Measurements from ENCODE around the gene SFSWAP.

DNA sequence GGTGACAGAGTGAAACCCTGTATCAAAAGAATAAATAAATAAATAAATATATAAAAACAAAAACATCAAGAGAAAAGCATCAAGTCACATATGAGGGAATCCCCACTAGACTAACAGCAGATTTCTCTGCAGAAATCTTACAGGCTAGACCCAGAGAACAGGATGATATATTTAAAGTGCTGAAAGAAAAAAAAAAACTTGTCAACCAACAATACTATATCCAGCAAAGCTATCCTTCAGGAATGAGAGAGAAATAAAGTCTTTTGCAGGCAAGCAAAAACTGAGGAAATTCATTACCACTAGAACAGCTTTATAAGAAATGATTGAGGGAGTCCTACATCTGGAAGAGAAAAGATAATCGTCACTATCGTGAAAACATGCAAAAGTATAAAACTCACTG is 6.4 kb upstream of the SFSWAP start:
- no peak for TF ChIP-seq POLR2A (IDR thresholded peaks at IDR 0.05)
- TF ChIP-seq, protein P1, sequence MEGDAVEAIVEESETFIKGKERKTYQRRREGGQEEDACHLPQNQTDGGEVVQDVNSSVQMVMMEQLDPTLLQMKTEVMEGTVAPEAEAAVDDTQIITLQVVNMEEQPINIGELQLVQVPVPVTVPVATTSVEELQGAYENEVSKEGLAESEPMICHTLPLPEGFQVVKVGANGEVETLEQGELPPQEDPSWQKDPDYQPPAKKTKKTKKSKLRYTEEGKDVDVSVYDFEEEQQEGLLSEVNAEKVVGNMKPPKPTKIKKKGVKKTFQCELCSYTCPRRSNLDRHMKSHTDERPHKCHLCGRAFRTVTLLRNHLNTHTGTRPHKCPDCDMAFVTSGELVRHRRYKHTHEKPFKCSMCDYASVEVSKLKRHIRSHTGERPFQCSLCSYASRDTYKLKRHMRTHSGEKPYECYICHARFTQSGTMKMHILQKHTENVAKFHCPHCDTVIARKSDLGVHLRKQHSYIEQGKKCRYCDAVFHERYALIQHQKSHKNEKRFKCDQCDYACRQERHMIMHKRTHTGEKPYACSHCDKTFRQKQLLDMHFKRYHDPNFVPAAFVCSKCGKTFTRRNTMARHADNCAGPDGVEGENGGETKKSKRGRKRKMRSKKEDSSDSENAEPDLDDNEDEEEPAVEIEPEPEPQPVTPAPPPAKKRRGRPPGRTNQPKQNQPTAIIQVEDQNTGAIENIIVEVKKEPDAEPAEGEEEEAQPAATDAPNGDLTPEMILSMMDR (IDR thresholded peaks at IDR 0.05) = no peak
- no peak for TF ChIP-seq POLR2AphosphoS5 (IDR thresholded peaks at IDR 0.05)

Data from transverse colon (tissue), 4 donors.